ENCODE data around the gene TSHZ2. TPM values are rescaled to one million over a fixed set of nuclear protein-coding genes. Genes with fewer than 3 reads are reported as not detected.

Gene TSHZ2
- total RNA-seq, 1 donor from 2014 or later = 12.6 TPM

DNA sequence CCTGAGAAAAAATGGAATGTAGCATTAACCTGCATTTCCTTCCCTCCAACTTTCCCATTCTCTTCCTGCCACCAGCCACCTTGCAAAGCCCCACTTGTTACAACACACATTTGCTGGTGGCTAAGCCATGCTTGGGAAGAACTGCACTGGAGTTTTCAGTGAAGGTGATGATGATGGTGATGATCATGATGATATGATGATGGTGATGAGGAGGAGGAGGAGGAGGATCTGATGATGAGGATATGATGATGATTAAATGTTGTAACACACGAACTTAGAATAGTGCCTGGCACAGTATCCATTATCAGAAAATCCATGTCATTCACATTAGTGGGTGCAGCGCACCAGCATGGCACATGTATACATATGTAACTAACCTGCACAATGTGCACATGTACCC, 297.2 kb downstream of the TSHZ2 start:
- Histone ChIP-seq H3K36me3 (no peaks in the 10 kb centered on the region), H3K4me3 (no peak overlapping the region), H3K27me3 (ENCODE audit: low read depth) (no peaks in the 10 kb centered on the region), H3K4me1 (no peaks in the 10 kb centered on the region), H3K27ac (no peak overlapping the region), H3K9me3 (no peaks in the 10 kb centered on the region)
- no peak for TF ChIP-seq CTCF (IDR thresholded peaks at IDR 0.05)
- intact Hi-C loops (cut with DNase I) = no loop called here
- DNase-seq (no peak), ATAC-seq (no peak)

DNA sequence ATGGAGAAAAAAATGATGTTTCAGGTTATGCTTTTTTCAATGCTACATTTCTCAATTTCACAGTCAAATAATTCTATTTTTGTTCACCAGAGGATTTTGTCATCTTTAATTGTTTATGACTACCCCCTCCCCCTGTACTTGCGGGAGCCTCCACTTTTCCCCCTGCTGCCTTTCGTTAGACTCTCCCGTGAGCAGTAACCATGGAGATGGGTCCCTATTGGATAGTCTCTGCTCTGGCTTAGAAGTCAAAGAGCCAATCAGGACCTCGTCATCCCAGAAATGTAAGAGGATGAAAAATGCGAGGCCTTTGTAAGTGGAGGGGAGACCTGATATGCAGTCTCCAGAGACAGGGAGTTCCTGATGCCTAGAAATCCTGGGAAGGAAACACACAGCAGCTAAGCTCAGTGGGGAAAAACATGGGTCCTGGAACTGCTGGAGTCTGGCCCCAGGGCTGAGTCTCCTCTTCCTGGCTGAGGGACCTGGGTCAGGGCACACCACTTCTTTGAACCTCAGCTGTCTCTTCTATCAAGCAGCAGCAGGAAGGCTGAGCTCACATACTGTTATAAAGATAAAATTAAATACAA, 298.7 kb downstream of the TSHZ2 start:
- H3K9me3 ChIP-seq = no peaks in the 10 kb centered on the region
- H3K36me3 ChIP-seq = no peaks in the 10 kb centered on the region
- no peak overlapping the region for H3K27ac ChIP-seq
- DNase-seq = no peak
- H3K4me1 ChIP-seq = no peaks in the 10 kb centered on the region
- intact Hi-C loops (cut with DNase I) = no loop called here
- TF ChIP-seq CTCF (IDR thresholded peaks at IDR 0.05) = no peak
- no peak overlapping the region for H3K4me3 ChIP-seq
- no peaks in the 10 kb centered on the region for H3K27me3 ChIP-seq (ENCODE audit: low read depth)
- ATAC-seq = no peak

GRCh38 chr20:53274365-53274764, 302.2 kb downstream of the TSHZ2 start:
- ATAC-seq = no peak

DNA sequence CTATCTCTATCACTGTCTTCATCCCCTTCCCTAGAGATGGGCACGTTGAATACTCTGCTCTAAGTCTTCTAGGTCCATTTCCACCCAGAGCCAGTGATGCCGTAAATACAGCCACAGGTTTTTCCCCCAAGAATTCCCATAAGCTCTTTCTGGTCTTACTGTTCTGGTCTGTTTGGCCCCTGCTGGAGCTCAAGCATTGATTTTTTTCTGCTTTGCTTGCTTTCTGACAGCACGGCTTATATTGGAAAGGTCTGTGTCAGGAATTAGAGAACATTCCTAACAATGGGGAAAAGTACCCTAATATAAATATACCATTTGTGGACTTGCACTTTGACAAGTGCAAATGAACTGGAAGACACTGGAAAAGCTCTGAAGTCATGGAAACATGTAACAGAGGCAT, 302.6 kb downstream of the TSHZ2 start:
- Histone ChIP-seq H3K27me3 (ENCODE audit: low read depth) (no peaks in the 10 kb centered on the region), H3K27ac (no peak overlapping the region), H3K9me3 (no peaks in the 10 kb centered on the region), H3K4me3 (no peak overlapping the region), H3K36me3 (no peaks in the 10 kb centered on the region), H3K4me1 (no peaks in the 10 kb centered on the region)
- DNase-seq = no peak
- no peak for TF ChIP-seq CTCF (IDR thresholded peaks at IDR 0.05)
- intact Hi-C loops (cut with DNase I) = no loop called here
- no peak for ATAC-seq

More at GRCh38 chr20:53274365-53274764, 302.2 kb downstream of the TSHZ2 start:
- no peak for TF ChIP-seq CTCF (IDR thresholded peaks at IDR 0.05)
- H3K4me3 ChIP-seq = no peak overlapping the region
- intact Hi-C loops (cut with DNase I) = no loop called here
- no peaks in the 10 kb centered on the region for H3K9me3 ChIP-seq
- H3K27ac ChIP-seq = no peak overlapping the region
- DNase-seq = no peak
- no peaks in the 10 kb centered on the region for H3K27me3 ChIP-seq (ENCODE audit: low read depth)
- no peaks in the 10 kb centered on the region for H3K36me3 ChIP-seq
- no peaks in the 10 kb centered on the region for H3K4me1 ChIP-seq

- no peak for DNase-seq
- Histone ChIP-seq H3K36me3 (no peaks in the 10 kb centered on the region), H3K27me3 (ENCODE audit: low read depth) (no peaks in the 10 kb centered on the region), H3K4me3 (no peak overlapping the region), H3K9me3 (no peaks in the 10 kb centered on the region), H3K4me1 (no peaks in the 10 kb centered on the region), H3K27ac (no peak overlapping the region)
- TF ChIP-seq CTCF (IDR thresholded peaks at IDR 0.05) = no peak
- intact Hi-C loops (cut with DNase I) = no loop called here
- ATAC-seq = no peak
These were observed 304.0 kb downstream of the TSHZ2 start for GRCh38 chr20:53276143-53276542.
